Mononuclear cell (primary cell): ENCODE results near the gene TSPAN32. TPM values are rescaled to one million over a fixed set of nuclear protein-coding genes. Genes with fewer than 3 reads are reported as not detected.

Source experiments
- H3K27me3 ChIP-seq: 2 replicates; pipeline ENCODE4 v1.6.0; 2011; ENCODE audit warnings: low read length, control low read depth; ENCODE audit not compliant: insufficient read depth
- H3K4me1 ChIP-seq: 2 replicates; pipeline ENCODE4 v1.5.1; 2011; ENCODE audit warnings: mild to moderate bottlenecking, low read length, control low read depth; ENCODE audit not compliant: insufficient read depth
- H3K4me3 ChIP-seq: 2 replicates; pipeline ENCODE4 v1.5.1; 2011; ENCODE audit warnings: mild to moderate bottlenecking, low read length, moderate library complexity
- H3K9me3 ChIP-seq: 2 replicates; pipeline ENCODE4 v1.5.1; 2011; ENCODE audit warnings: low read depth, mild to moderate bottlenecking, control low read depth, low read length
- total RNA-seq: library from RNA; depleted of rRNA; stranded (reverse); fragments of >200 nt; gene quantifications from one replicate; pipeline ENCODE4 v1.2.3, GENCODE V29; 2012

TSPAN32 gene
- total RNA-seq, 1 donor, result 21.6 TPM

DNA sequence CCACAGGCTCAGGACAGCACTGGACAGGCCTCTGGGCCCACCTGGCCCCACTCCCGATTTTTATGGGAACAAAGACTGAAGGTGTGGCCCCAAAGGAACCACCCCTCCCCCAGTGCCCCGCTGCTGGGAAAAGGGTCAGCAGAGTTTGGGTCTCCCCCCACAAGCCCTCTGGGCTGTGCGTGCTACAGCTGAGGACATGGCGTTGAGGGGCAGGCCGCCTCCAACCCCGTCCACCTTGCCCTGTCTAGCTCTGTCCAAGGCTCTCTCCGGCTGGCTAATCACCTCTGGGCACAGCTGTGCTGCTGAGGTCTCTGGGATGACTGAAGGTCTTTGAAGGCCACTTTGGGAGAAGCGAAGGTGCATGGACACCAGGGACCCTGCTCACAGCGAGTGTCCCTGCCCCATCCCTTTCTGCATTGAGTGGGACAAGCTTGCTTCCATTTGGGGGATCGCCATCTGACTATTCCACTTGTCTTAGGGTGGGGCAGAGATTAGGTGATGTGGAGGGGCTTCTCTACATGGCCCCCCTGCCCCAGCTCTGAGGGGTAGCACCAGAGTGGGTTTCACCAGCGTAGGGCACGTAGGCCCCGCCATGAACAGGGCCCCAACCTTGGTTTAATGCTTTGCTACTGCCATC is 38.0 kb upstream of the TSPAN32 start:
- no peak overlapping the region for H3K4me3 ChIP-seq
- peaks cover 41% of the 10 kb centered on the region for H3K4me1 ChIP-seq
- H3K27me3 ChIP-seq, result no peaks in the 10 kb centered on the region
- H3K9me3 ChIP-seq, result no peaks in the 10 kb centered on the region

GRCh38 chr11:2264366-2265053 is 37.3 kb upstream of the TSPAN32 start:
- Histone ChIP-seq H3K27me3 (no peaks in the 10 kb centered on the region), H3K4me1 (peaks cover 41% of the 10 kb centered on the region), H3K4me3 (no peak overlapping the region), H3K9me3 (no peaks in the 10 kb centered on the region)

- no peak overlapping the region for H3K4me3 ChIP-seq
Observed at GRCh38 chr11:2265396-2265795, 36.4 kb upstream of the TSPAN32 start.

DNA sequence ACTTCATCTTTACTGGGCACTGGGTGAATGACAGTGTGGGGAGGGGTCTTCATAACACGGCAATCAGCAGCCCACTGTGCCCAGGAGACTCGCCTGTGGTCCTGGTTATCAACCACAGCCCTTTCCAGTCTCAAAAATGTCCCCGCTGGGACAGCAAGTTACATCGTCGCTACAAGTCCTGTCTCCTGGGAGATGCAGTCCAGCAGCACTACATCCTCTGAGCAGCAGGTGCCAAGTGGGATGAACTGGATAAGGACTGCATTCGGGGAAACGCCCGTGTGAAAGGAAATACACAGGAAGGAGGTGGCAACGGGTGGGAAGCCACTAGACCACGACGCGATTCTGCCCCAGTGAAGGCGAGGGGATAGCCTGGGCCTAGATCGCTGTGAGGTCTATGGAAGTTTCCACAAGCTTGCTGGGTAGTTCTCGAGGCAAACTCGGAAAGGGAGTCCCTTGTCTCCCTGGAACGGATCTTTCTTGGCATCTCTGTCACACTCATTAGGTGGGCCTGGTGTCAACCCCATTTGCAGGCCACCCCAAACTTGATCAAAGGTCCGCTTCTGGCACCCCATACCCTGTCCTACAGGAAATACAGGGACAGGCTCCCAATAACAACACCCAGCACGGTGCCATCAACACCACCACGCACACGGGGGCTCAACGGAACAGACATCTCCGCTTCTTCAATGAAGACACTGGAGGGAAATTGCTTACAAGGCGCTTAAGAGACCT is 35.8 kb upstream of the TSPAN32 start:
- Histone ChIP-seq H3K27me3 (no peaks in the 10 kb centered on the region), H3K9me3 (no peaks in the 10 kb centered on the region), H3K4me3 (no peak overlapping the region), H3K4me1 (peaks cover 55% of the 10 kb centered on the region)

More at GRCh38 chr11:2265396-2265795, 36.4 kb upstream of the TSPAN32 start:
- Histone ChIP-seq H3K27me3 (no peaks in the 10 kb centered on the region), H3K4me1 (peaks cover 49% of the 10 kb centered on the region), H3K9me3 (no peaks in the 10 kb centered on the region)

GRCh38 chr11:2266586-2267305 is 35.1 kb upstream of the TSPAN32 start:
- Histone ChIP-seq H3K27me3 (peaks cover 4% of the 10 kb centered on the region), H3K9me3 (no peaks in the 10 kb centered on the region), H3K4me1 (peaks cover 57% of the 10 kb centered on the region), H3K4me3 (no peak overlapping the region)

DNA sequence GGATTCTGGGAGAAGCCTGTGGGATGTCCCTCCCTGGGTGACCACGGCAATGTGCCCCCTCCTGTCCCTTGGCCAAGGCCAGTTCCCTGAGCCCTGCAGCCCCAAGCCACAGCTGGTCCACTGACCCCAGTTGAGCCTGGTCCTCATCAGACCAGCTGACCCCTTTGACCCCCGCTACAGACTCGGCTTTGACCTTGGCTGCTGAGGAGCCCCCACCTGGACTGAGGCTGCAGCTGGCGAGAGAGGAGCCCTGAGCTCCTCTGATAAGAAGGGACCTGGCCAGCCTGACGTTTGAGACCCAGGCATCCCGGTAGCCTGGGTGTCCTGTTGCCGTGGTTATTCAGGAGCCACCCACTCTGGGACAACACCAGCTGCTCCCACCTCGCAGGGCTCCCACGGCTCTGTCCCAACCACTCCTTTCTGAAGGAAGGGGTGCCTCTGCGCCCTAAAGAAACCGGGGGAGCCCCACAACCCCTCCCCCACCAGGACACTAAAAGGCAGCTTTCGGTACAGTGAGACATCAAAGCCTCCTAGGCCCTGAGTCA is 34.4 kb upstream of the TSPAN32 start:
- Histone ChIP-seq H3K4me3 (no peak overlapping the region), H3K9me3 (no peaks in the 10 kb centered on the region), H3K4me1 (peaks cover 57% of the 10 kb centered on the region), H3K27me3 (peaks cover 6% of the 10 kb centered on the region)

- Histone ChIP-seq H3K27me3 (peaks cover 6% of the 10 kb centered on the region), H3K4me3 (peak overlapping the region; percentile 43), H3K4me1 (peaks cover 57% of the 10 kb centered on the region), H3K9me3 (no peaks in the 10 kb centered on the region)
Observed at GRCh38 chr11:2267851-2268728, 33.7 kb upstream of the TSPAN32 start.

DNA sequence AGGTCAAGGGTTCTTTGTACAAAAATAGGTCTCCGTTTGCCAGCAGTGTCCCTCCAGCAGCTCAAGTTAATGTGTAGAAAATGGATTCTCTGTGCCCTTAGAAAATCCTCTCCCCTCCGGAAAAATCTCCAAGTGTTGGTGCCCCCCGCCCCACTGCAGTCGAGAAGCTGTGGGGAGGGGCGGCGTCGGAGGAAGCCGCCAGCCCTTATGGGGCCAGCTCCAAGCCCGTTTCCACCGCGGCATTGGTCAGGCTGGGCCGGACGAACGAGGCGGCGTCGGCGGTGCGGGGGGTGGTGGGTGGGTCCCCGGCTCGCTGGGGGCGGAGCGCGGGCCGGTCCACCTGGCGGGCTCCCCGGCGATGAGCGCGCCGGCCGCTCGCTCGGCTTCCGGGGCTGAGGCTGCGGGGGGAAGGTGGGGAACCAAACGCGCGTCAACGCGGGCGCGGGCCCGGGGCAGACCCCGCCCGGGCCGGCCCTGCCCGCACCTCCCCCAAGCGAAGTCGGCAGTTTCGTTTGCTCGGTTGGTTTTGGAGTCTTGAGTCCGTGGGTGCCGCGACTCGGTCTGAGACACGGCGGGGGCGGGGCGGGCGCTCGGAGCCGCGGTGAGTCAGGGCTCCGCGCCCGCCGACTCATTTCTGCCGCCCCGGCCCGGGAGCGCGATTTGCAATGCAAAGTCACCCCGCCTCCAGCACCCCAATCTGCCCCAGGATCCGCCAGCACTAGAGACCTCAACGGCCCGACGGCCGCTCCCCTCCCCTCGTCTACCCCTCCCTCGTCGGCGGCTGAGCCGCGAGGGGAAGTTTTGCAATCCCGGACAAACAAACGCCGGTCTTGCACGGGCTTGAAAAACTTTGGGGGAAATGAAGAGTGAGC is 32.8 kb upstream of the TSPAN32 start:
- H3K9me3 ChIP-seq, result no peaks in the 10 kb centered on the region
- H3K4me1 ChIP-seq, result peaks cover 57% of the 10 kb centered on the region
- H3K4me3 ChIP-seq, result peak overlapping the region; percentile 43
- peaks cover 6% of the 10 kb centered on the region for H3K27me3 ChIP-seq

DNA sequence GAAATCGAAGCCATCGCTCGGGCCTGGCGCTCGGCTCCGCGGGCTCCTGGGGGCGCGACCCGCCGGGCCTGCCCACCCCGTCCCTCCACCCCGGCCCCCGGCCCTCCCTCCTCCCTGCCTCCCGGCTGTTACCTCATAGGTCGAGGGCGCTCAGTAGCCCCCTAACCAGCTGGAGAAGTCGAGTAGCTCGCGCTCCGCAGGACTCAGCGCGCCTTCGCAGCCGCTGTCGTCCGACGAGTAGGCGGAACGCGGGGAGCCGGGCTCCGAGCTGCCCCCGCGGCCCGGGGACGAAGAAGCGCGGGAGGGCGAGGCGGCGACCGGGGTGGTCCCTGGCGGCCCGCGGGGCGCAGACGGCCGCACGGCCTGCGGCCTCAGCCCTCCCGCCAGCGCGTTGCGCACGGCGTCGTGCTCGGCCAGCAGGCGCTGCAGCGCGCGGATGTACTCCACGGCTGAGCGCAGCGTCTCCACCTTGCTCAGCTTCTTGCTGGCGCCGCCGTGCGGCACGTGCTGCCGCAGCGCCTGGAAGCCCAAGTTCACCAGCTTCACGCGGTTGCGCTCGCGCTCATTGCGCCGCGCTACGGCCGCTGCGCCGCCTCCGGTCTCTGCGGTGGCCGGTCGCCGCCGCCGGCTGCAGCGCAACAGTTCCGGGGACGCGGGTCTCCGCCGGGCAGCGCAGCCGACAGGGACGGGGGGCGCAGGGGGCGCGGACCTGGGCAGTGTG is 32.1 kb upstream of the TSPAN32 start:
- Histone ChIP-seq H3K4me1 (peaks cover 55% of the 10 kb centered on the region), H3K4me3 (peak overlapping the region; percentile 43), H3K27me3 (peaks cover 6% of the 10 kb centered on the region), H3K9me3 (no peaks in the 10 kb centered on the region)

GRCh38 chr11:2270322-2271076 is 31.3 kb upstream of the TSPAN32 start, which contains the start of gene ASCL2:
Gene ASCL2, minus strand, starts transcription at chr11:2270588. Its CDS starts 256 bp downstream, at chr11:2270332.
- Histone ChIP-seq H3K4me3 (peak within 1 kb of the TSS; percentile 43), H3K4me1 (peaks cover 48% of the 10 kb centered on the region)

GRCh38 chr11:2271077-2271326 is 30.8 kb upstream of the TSPAN32 start:
- peaks cover 6% of the 10 kb centered on the region for H3K27me3 ChIP-seq
- H3K4me3 ChIP-seq, result no peak overlapping the region
- H3K9me3 ChIP-seq, result no peaks in the 10 kb centered on the region
- peaks cover 43% of the 10 kb centered on the region for H3K4me1 ChIP-seq

More at GRCh38 chr11:2270322-2271076, 31.3 kb upstream of the TSPAN32 start, which contains the start of gene ASCL2:
- Histone ChIP-seq H3K9me3 (no peaks in the 10 kb centered on the region), H3K27me3 (peaks cover 6% of the 10 kb centered on the region)
